Prostate gland (tissue), 2 donors: ENCODE results near the gene DHX9.

ENCODE experiments used
- POLR2A ChIP-seq: fragments of 450-650 bp; IDR thresholded peaks from one replicate; pipeline ENCODE4 v1.6.1; 2016; ENCODE audit warnings: antibody characterized with exemption, mild to moderate bottlenecking
- TF ChIP-seq, protein P1 (sequence below), 4 experiments: fragments of 200-600 bp in 2 of 4; fragments of 450-650 bp in 2 of 4; sonication (generic) in 2 of 4; IDR thresholded peaks; 1 replicate in 3 of 4; 2 replicates in 1 of 4; pipeline ENCODE4 v1.5.1; 2016 to 2019; ENCODE audit warnings: antibody characterized with exemption in 4 of 4, mild to moderate bottlenecking in 2 of 4, moderate library complexity in 2 of 4

DNA sequence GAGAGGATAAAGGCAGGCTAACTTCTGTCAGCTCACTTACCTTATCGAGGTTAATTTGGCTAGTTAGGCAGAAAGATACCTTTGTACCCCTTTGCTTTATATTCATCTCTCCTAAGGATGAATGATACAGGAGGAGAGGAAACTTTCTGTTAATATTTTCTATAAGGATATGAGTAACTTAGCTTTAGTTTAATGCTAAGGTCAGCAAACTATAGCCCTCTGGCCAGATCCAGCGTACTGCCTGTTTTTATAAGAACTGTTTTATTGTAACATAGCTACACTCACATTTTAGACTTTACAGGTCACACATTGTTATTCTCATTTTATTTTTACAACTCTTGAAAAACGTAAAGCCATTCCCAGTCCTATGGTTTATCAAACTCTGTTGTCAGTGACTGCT is 18.1 kb downstream of the DHX9 start:
- TF ChIP-seq, protein P1, sequence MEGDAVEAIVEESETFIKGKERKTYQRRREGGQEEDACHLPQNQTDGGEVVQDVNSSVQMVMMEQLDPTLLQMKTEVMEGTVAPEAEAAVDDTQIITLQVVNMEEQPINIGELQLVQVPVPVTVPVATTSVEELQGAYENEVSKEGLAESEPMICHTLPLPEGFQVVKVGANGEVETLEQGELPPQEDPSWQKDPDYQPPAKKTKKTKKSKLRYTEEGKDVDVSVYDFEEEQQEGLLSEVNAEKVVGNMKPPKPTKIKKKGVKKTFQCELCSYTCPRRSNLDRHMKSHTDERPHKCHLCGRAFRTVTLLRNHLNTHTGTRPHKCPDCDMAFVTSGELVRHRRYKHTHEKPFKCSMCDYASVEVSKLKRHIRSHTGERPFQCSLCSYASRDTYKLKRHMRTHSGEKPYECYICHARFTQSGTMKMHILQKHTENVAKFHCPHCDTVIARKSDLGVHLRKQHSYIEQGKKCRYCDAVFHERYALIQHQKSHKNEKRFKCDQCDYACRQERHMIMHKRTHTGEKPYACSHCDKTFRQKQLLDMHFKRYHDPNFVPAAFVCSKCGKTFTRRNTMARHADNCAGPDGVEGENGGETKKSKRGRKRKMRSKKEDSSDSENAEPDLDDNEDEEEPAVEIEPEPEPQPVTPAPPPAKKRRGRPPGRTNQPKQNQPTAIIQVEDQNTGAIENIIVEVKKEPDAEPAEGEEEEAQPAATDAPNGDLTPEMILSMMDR (IDR thresholded peaks at IDR 0.05), result no peak
- no peak for TF ChIP-seq POLR2A
